Suprapubic skin (tissue), 4 donors: ENCODE results near the gene XCR1.

Source experiments
- CTCF ChIP-seq, 2 donors: fragments of 200-600 bp in 1 of 2; fragments of 450-650 bp in 1 of 2; sonication (generic) in 1 of 2; IDR thresholded peaks; one replicate each; pipeline ENCODE4 v1.5.1; 2016 to 2019; ENCODE audit warnings: antibody characterized with exemption in 2 of 2, mild to moderate bottlenecking in 1 of 2, moderate library complexity in 1 of 2
- EP300 ChIP-seq: sonication (generic); formaldehyde crosslinking; IDR thresholded peaks from one replicate; pipeline ENCODE4 v1.6.1; 2017; ENCODE audit warnings: antibody characterized with exemption
- POLR2A ChIP-seq, 2 donors: fragments of 450-650 bp; IDR thresholded peaks; one replicate each; pipeline ENCODE4 v1.6.1; 2017; ENCODE audit warnings: antibody characterized with exemption in 2 of 2, mild to moderate bottlenecking in 2 of 2, moderate library complexity in 2 of 2
- POLR2AphosphoS5 ChIP-seq, 3 donors: sonication (generic); formaldehyde crosslinking; IDR thresholded peaks; one replicate each; pipeline ENCODE4 v1.6.1; 2017; ENCODE audit warnings: antibody characterized with exemption in 3 of 3

GRCh38 chr3:45992133-45992729, 35.1 kb downstream of the XCR1 start:
- TF ChIP-seq POLR2A (IDR thresholded peaks at IDR 0.05) (no peak), CTCF (IDR thresholded peaks at IDR 0.05) (no peak), POLR2AphosphoS5 (IDR thresholded peaks at IDR 0.05) (no peak), EP300 (no peak)
